Measurements from ENCODE around the gene MAML2.

The MAML2 gene

GRCh38 chr11:96309643-96310017, 33.4 kb downstream of the MAML2 start:
- Histone ChIP-seq H3K36me3 (no peaks in the 10 kb centered on the region), H3K27me3 (no peaks in the 10 kb centered on the region), H3K4me3 (no peak overlapping the region), H3K9ac (no peak overlapping the region), H3K27ac (no peak overlapping the region), H4K20me1 (no peaks in the 10 kb centered on the region), H3K4me1 (peaks cover 4% of the 10 kb centered on the region; the same call in 1 of the 2 replicates), H3K9me3 (no peaks in the 10 kb centered on the region), H3K4me2 (no peak overlapping the region)
- no peak for TF ChIP-seq Cebpa-rat (IDR thresholded peaks at IDR 0.05)

- peaks cover under 1% of the 10 kb centered on the region; the same call in 1 of the 2 replicates for H3K4me1 ChIP-seq
- no peaks in the 10 kb centered on the region for H3K9me3 ChIP-seq
- no peak overlapping the region for H3K27ac ChIP-seq
- H3K4me2 ChIP-seq = no peak overlapping the region
- TF ChIP-seq Cebpa-rat (IDR thresholded peaks at IDR 0.05) = no peak
- H3K4me3 ChIP-seq = no peak overlapping the region
- H3K27me3 ChIP-seq = no peaks in the 10 kb centered on the region
- no peaks in the 10 kb centered on the region for H3K36me3 ChIP-seq
- no peaks in the 10 kb centered on the region for H4K20me1 ChIP-seq
- no peak overlapping the region for H3K9ac ChIP-seq
Measured at GRCh38 chr11:96309016-96309642, 33.9 kb downstream of the MAML2 start.

GRCh38 chr11:96307776-96308140, 35.2 kb downstream of the MAML2 start:
- no peak for TF ChIP-seq Cebpa-rat (IDR thresholded peaks at IDR 0.05)
- Histone ChIP-seq H3K9ac (no peak overlapping the region), H3K4me2 (no peak overlapping the region), H3K4me3 (no peak overlapping the region), H3K36me3 (no peaks in the 10 kb centered on the region), H3K4me1 (no peaks in the 10 kb centered on the region), H4K20me1 (no peaks in the 10 kb centered on the region), H3K27ac (no peak overlapping the region), H3K27me3 (no peaks in the 10 kb centered on the region), H3K9me3 (no peaks in the 10 kb centered on the region)

GRCh38 chr11:96306933-96307775, 35.8 kb downstream of the MAML2 start:
- H3K36me3 ChIP-seq = no peaks in the 10 kb centered on the region
- H3K9ac ChIP-seq = no peak overlapping the region
- no peak overlapping the region for H3K4me3 ChIP-seq
- H4K20me1 ChIP-seq = no peaks in the 10 kb centered on the region
- H3K4me1 ChIP-seq = no peaks in the 10 kb centered on the region
- no peaks in the 10 kb centered on the region for H3K27me3 ChIP-seq
- no peak overlapping the region for H3K4me2 ChIP-seq
- H3K9me3 ChIP-seq = no peaks in the 10 kb centered on the region
- no peak for TF ChIP-seq Cebpa-rat (IDR thresholded peaks at IDR 0.05)
- H3K27ac ChIP-seq = no peak overlapping the region

- no peak overlapping the region for H3K4me3 ChIP-seq
- no peak overlapping the region for H3K4me2 ChIP-seq
- H3K36me3 ChIP-seq = no peaks in the 10 kb centered on the region
- no peak overlapping the region for H3K27ac ChIP-seq
- no peaks in the 10 kb centered on the region for H3K9me3 ChIP-seq
- TF ChIP-seq Cebpa-rat (IDR thresholded peaks at IDR 0.05) = no peak
- H4K20me1 ChIP-seq = no peaks in the 10 kb centered on the region
- H3K4me1 ChIP-seq = no peaks in the 10 kb centered on the region
- no peak overlapping the region for H3K9ac ChIP-seq
- H3K27me3 ChIP-seq = no peaks in the 10 kb centered on the region
Measured at GRCh38 chr11:96306600-96306932, 36.4 kb downstream of the MAML2 start.

GRCh38 chr11:96306071-96306470, 36.9 kb downstream of the MAML2 start:
- H3K4me1 ChIP-seq = no peaks in the 10 kb centered on the region
- TF ChIP-seq Cebpa-rat (IDR thresholded peaks at IDR 0.05) = no peak
- no peak overlapping the region for H3K9ac ChIP-seq
- H3K9me3 ChIP-seq = no peaks in the 10 kb centered on the region
- no peak overlapping the region for H3K27ac ChIP-seq
- no peaks in the 10 kb centered on the region for H3K36me3 ChIP-seq
- H3K4me2 ChIP-seq = no peak overlapping the region
- H4K20me1 ChIP-seq = no peaks in the 10 kb centered on the region
- H3K27me3 ChIP-seq = no peaks in the 10 kb centered on the region
- H3K4me3 ChIP-seq = no peak overlapping the region

- no peak overlapping the region for H3K27ac ChIP-seq
- no peaks in the 10 kb centered on the region for H3K9me3 ChIP-seq
- H3K4me1 ChIP-seq = peaks cover 7% of the 10 kb centered on the region
- H4K20me1 ChIP-seq = no peaks in the 10 kb centered on the region
- H3K27me3 ChIP-seq = no peaks in the 10 kb centered on the region
- H3K36me3 ChIP-seq = no peaks in the 10 kb centered on the region
- H3K9ac ChIP-seq = no peak overlapping the region
- H3K4me3 ChIP-seq = no peak overlapping the region
- no peak for TF ChIP-seq Cebpa-rat (IDR thresholded peaks at IDR 0.05)
- no peak overlapping the region for H3K4me2 ChIP-seq
Measured at GRCh38 chr11:96303980-96304379, 39.0 kb downstream of the MAML2 start.

GRCh38 chr11:96303064-96303463, 39.9 kb downstream of the MAML2 start:
- Histone ChIP-seq H3K36me3 (no peaks in the 10 kb centered on the region), H3K4me1 (peaks cover 7% of the 10 kb centered on the region), H3K9me3 (no peaks in the 10 kb centered on the region), H3K4me3 (no peak overlapping the region), H3K4me2 (no peak overlapping the region), H3K27ac (no peak overlapping the region), H3K9ac (no peak overlapping the region), H3K27me3 (no peaks in the 10 kb centered on the region), H4K20me1 (no peaks in the 10 kb centered on the region)
- TF ChIP-seq Cebpa-rat (IDR thresholded peaks at IDR 0.05) = no peak

GRCh38 chr11:96301818-96302217, 41.2 kb downstream of the MAML2 start:
- H3K27me3 ChIP-seq = no peaks in the 10 kb centered on the region
- H3K27ac ChIP-seq = no peak overlapping the region
- no peak overlapping the region for H3K4me2 ChIP-seq
- no peak for TF ChIP-seq Cebpa-rat (IDR thresholded peaks at IDR 0.05)
- no peaks in the 10 kb centered on the region for H4K20me1 ChIP-seq
- H3K36me3 ChIP-seq = no peaks in the 10 kb centered on the region
- H3K9me3 ChIP-seq = no peaks in the 10 kb centered on the region
- H3K4me3 ChIP-seq = no peak overlapping the region
- no peak overlapping the region for H3K9ac ChIP-seq
- peaks cover 7% of the 10 kb centered on the region for H3K4me1 ChIP-seq

GRCh38 chr11:96299155-96299888, 43.7 kb downstream of the MAML2 start:
- no peak for TF ChIP-seq Cebpa-rat (IDR thresholded peaks at IDR 0.05)
- H3K4me2 ChIP-seq = peak overlapping the region; percentile 36
- no peak overlapping the region for H3K4me3 ChIP-seq
- H3K36me3 ChIP-seq = no peaks in the 10 kb centered on the region
- H3K27me3 ChIP-seq = no peaks in the 10 kb centered on the region
- peaks cover 18% of the 10 kb centered on the region for H3K4me1 ChIP-seq
- H3K9ac ChIP-seq = no peak overlapping the region
- no peaks in the 10 kb centered on the region for H3K9me3 ChIP-seq
- 0 out of 2 replicates have a peak overlapping the region, but pooled peaks have one; percentile 38 for H3K27ac ChIP-seq
- H4K20me1 ChIP-seq = no peaks in the 10 kb centered on the region
